ENCODE results near the gene IL12RB1. TPM values are rescaled to one million over a fixed set of nuclear protein-coding genes. Genes with fewer than 3 reads are reported as not detected.

IL12RB1 gene
- total and polyA plus RNA-seq, 10 of the 15 experiments (the other 5 are each of a cell fraction or from before 2014, with no cell fraction given) = 2.8 to 29.9 (median 17.6) TPM

DNA sequence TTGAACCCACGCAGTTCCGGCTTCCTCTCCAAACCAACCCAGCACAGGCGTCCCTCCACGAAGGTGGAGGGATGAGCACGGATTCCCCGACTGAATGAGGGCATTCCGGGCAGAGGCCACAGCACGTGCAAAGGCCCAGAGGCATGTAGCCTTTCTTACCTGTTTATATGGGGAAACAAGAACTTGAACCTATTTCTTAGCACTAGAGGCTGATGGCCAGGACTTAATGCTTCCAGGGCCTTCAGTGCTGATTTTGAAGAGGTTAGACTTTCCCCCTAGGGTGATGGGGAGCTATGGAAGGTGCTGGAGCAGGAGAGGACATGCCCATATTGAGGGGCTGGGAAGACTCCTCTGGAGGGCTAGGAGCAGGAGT, 12.9 kb upstream of the IL12RB1 start (continued):
- TF ChIP-seq, protein P1, sequence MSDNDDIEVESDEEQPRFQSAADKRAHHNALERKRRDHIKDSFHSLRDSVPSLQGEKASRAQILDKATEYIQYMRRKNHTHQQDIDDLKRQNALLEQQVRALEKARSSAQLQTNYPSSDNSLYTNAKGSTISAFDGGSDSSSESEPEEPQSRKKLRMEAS (IDR thresholded peaks at IDR 0.05; ENCODE audit: low read depth, low read length) = no peak
- TF ChIP-seq KDM1A (IDR thresholded peaks at IDR 0.05; ENCODE audit: borderline replicate concordance) = 0 out of 2 replicates have a peak, but pooled peaks have one; percentile 76
- TF ChIP-seq IKZF1 (conservative IDR thresholded peaks at IDR 0.05) = 0 out of 2 replicates have a peak, but pooled peaks have one; percentile 65
- TF ChIP-seq, protein P2, sequence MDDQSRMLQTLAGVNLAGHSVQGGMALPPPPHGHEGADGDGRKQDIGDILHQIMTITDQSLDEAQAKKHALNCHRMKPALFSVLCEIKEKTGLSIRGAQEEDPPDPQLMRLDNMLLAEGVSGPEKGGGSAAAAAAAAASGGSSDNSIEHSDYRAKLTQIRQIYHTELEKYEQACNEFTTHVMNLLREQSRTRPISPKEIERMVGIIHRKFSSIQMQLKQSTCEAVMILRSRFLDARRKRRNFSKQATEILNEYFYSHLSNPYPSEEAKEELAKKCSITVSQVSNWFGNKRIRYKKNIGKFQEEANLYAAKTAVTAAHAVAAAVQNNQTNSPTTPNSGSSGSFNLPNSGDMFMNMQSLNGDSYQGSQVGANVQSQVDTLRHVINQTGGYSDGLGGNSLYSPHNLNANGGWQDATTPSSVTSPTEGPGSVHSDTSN (IDR thresholded peaks at IDR 0.05; ENCODE audit: insufficient replicate concordance, low read depth, low read length) = no peak
- no peak for TF ChIP-seq IKZF2 (IDR thresholded peaks at IDR 0.05)
- 0 out of 2 replicates have a peak, but pooled peaks have one; percentile 10 for TF ChIP-seq SPI1 (IDR thresholded peaks at IDR 0.05; ENCODE audit: borderline replicate concordance, insufficient read depth, low read depth, low read length)
- TF ChIP-seq, protein P3, sequence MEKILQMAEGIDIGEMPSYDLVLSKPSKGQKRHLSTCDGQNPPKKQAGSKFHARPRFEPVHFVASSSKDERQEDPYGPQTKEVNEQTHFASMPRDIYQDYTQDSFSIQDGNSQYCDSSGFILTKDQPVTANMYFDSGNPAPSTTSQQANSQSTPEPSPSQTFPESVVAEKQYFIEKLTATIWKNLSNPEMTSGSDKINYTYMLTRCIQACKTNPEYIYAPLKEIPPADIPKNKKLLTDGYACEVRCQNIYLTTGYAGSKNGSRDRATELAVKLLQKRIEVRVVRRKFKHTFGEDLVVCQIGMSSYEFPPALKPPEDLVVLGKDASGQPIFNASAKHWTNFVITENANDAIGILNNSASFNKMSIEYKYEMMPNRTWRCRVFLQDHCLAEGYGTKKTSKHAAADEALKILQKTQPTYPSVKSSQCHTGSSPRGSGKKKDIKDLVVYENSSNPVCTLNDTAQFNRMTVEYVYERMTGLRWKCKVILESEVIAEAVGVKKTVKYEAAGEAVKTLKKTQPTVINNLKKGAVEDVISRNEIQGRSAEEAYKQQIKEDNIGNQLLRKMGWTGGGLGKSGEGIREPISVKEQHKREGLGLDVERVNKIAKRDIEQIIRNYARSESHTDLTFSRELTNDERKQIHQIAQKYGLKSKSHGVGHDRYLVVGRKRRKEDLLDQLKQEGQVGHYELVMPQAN (conservative IDR thresholded peaks at IDR 0.05) = no peak
- 0 out of 2 replicates have a peak, but pooled peaks have one; percentile 71 for TF ChIP-seq HDAC2 (IDR thresholded peaks at IDR 0.05)
- TF ChIP-seq SIN3A (IDR thresholded peaks at IDR 0.05; ENCODE audit: low read depth, low read length) = no peak
- TF ChIP-seq, protein P4, sequence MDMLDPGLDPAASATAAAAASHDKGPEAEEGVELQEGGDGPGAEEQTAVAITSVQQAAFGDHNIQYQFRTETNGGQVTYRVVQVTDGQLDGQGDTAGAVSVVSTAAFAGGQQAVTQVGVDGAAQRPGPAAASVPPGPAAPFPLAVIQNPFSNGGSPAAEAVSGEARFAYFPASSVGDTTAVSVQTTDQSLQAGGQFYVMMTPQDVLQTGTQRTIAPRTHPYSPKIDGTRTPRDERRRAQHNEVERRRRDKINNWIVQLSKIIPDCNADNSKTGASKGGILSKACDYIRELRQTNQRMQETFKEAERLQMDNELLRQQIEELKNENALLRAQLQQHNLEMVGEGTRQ (IDR thresholded peaks at IDR 0.05; ENCODE audit: borderline replicate concordance, low read depth, low read length) = no peak
- no peak; the same call in none of the 2 replicates for TF ChIP-seq DPF2 (IDR thresholded peaks at IDR 0.05)
- no peak for TF ChIP-seq FOS (IDR thresholded peaks at IDR 0.05; ENCODE audit: borderline replicate concordance, extremely low read depth, insufficient read length)
- no peak for TF ChIP-seq EGR1 (IDR thresholded peaks at IDR 0.05; ENCODE audit: borderline replicate concordance in 1 of 2, low read depth in 2 of 2, low read length in 2 of 2)
- TF ChIP-seq RCOR1 (conservative IDR thresholded peaks at IDR 0.05; ENCODE audit: low read depth, low read length) = no peak
- TF ChIP-seq JUND (IDR thresholded peaks at IDR 0.05; ENCODE audit: low read depth, low read length) = no peak
- TF ChIP-seq, protein P5, sequence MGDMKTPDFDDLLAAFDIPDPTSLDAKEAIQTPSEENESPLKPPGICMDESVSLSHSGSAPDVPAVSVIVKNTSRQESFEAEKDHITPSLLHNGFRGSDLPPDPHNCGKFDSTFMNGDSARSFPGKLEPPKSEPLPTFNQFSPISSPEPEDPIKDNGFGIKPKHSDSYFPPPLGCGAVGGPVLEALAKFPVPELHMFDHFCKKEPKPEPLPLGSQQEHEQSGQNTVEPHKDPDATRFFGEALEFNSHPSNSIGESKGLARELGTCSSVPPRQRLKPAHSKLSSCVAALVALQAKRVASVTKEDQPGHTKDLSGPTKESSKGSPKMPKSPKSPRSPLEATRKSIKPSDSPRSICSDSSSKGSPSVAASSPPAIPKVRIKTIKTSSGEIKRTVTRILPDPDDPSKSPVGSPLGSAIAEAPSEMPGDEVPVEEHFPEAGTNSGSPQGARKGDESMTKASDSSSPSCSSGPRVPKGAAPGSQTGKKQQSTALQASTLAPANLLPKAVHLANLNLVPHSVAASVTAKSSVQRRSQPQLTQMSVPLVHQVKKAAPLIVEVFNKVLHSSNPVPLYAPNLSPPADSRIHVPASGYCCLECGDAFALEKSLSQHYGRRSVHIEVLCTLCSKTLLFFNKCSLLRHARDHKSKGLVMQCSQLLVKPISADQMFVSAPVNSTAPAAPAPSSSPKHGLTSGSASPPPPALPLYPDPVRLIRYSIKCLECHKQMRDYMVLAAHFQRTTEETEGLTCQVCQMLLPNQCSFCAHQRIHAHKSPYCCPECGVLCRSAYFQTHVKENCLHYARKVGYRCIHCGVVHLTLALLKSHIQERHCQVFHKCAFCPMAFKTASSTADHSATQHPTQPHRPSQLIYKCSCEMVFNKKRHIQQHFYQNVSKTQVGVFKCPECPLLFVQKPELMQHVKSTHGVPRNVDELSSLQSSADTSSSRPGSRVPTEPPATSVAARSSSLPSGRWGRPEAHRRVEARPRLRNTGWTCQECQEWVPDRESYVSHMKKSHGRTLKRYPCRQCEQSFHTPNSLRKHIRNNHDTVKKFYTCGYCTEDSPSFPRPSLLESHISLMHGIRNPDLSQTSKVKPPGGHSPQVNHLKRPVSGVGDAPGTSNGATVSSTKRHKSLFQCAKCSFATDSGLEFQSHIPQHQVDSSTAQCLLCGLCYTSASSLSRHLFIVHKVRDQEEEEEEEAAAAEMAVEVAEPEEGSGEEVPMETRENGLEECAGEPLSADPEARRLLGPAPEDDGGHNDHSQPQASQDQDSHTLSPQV (IDR thresholded peaks at IDR 0.05) = no peak
- TF ChIP-seq ZNF274 (IDR thresholded peaks at IDR 0.05; ENCODE audit: insufficient read depth, insufficient read length) = no peak
- TF ChIP-seq, protein P6, sequence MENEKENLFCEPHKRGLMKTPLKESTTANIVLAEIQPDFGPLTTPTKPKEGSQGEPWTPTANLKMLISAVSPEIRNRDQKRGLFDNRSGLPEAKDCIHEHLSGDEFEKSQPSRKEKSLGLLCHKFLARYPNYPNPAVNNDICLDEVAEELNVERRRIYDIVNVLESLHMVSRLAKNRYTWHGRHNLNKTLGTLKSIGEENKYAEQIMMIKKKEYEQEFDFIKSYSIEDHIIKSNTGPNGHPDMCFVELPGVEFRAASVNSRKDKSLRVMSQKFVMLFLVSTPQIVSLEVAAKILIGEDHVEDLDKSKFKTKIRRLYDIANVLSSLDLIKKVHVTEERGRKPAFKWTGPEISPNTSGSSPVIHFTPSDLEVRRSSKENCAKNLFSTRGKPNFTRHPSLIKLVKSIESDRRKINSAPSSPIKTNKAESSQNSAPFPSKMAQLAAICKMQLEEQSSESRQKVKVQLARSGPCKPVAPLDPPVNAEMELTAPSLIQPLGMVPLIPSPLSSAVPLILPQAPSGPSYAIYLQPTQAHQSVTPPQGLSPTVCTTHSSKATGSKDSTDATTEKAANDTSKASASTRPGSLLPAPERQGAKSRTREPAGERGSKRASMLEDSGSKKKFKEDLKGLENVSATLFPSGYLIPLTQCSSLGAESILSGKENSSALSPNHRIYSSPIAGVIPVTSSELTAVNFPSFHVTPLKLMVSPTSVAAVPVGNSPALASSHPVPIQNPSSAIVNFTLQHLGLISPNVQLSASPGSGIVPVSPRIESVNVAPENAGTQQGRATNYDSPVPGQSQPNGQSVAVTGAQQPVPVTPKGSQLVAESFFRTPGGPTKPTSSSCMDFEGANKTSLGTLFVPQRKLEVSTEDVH (IDR thresholded peaks at IDR 0.05; ENCODE audit: low read depth, partially characterized antibody) = no peak
- 0 out of 2 replicates have a peak, but pooled peaks have one; percentile 42 for TF ChIP-seq ZNF207 (IDR thresholded peaks at IDR 0.05; ENCODE audit: borderline replicate concordance)

Measured in GM12878 (cell line).